ENCODE results near the gene PCP4. TPM values are rescaled to one million over a fixed set of nuclear protein-coding genes. Genes with fewer than 3 reads are reported as not detected.

Gene PCP4
- total RNA-seq, 1 experiment from 2014 or later = 0.77 TPM

DNA sequence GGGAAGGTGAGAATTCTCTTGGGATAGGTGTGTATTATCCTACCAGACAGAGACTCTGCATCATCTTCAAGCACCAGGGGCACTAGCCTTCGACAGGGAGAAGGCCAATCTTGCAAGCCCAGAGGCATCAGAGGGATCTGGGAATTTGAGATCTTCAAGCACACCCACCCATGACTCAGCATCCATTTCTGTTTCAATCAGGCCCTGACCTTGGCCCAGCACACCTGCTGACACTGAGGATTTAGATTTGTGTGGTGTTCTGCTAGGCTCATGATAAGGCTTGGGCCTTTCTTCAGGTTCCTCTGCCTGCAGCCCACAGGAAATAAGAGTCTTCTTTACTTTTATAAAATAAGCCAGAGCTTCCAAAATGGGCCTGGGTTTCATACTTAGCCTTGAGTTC lies 6.6 kb upstream of the PCP4 start:
- no peak overlapping the region for H3K4me2 ChIP-seq (ENCODE audit: insufficient read depth, insufficient read length, low read length)
- H3T11ph ChIP-seq (ENCODE audit: low read length) = no peak overlapping the region
- no peak overlapping the region for H2BK5ac ChIP-seq (ENCODE audit: insufficient read length, low read length)
- H3K9me3 ChIP-seq (ENCODE audit: control insufficient read depth, low read depth, low read length) = no peaks in the 10 kb centered on the region
- H2BK15ac ChIP-seq (ENCODE audit: low read depth, low read length) = no peak overlapping the region
- WGBS (ENCODE audit: extremely low coverage, insufficient read length, low lambda C conversion rate) = no CpG with 5 or more reads among the region's 1 CpG
- H3K27me3 ChIP-seq (ENCODE audit: insufficient read depth, low read length) = no peaks in the 10 kb centered on the region
- no peak overlapping the region for H3K56ac ChIP-seq (ENCODE audit: insufficient read length, low read depth, low read length)
- no peak overlapping the region for H2AK5ac ChIP-seq (ENCODE audit: insufficient read length, low read length)
- no peaks in the 10 kb centered on the region for H3K4me1 ChIP-seq (ENCODE audit: insufficient read depth, low read length)
- no peak overlapping the region for H2BK20ac ChIP-seq (ENCODE audit: low read depth, low read length, poor library complexity, severe bottlenecking)
- H3K9ac ChIP-seq (ENCODE audit: extremely low read depth, insufficient read length, low read length) = no peak overlapping the region
- H3K79me2 ChIP-seq (ENCODE audit: insufficient read depth, low read length) = no peaks in the 10 kb centered on the region
- peaks cover 5 to 11% of the 10 kb centered on the region in 2 experiments for H3K9me3 Mint-ChIP-seq
- no peak overlapping the region for H4K8ac ChIP-seq (replicated peaks; ENCODE audit: insufficient read length, low read depth, low read length)
- no peak for DNase-seq
- H3K18ac ChIP-seq (ENCODE audit: insufficient read length, low read depth, low read length) = no peak overlapping the region
- no peaks in the 10 kb centered on the region for H3K23me2 ChIP-seq (ENCODE audit: insufficient read length, low read depth, low read length, poor library complexity, severe bottlenecking)
- no peak overlapping the region for H3K4ac ChIP-seq (ENCODE audit: low read depth, low read length)
- H3K27me3 Mint-ChIP-seq (ENCODE audit: low read depth) = no peaks in the 10 kb centered on the region
- H3K23ac ChIP-seq (ENCODE audit: insufficient read length, low read depth, low read length) = no peak overlapping the region
- no peak overlapping the region for H2BK12ac ChIP-seq (ENCODE audit: insufficient read length, low read depth, low read length)
- peaks cover 4 to 6% (median 6%) of the 10 kb centered on the region in 3 experiments; a peak in 6 of 7 replicates for H3K36me3 Mint-ChIP-seq (ENCODE audit: insufficient read depth in 1 of 3, low read depth in 3 of 3)
- no peak overlapping the region for H3K27ac ChIP-seq (ENCODE audit: insufficient read length, low read depth, low read length)
- no peak overlapping the region for H3K27ac Mint-ChIP-seq
- no peak overlapping the region for H3K4me3 Mint-ChIP-seq
- H3K4me1 Mint-ChIP-seq = no peaks in the 10 kb centered on the region
- no peak overlapping the region for H3K14ac ChIP-seq (ENCODE audit: insufficient read depth, low read length)
- no peak overlapping the region for H2BK120ac ChIP-seq (ENCODE audit: low read depth, low read length, poor library complexity, severe bottlenecking)
- TF ChIP-seq, protein P1, sequence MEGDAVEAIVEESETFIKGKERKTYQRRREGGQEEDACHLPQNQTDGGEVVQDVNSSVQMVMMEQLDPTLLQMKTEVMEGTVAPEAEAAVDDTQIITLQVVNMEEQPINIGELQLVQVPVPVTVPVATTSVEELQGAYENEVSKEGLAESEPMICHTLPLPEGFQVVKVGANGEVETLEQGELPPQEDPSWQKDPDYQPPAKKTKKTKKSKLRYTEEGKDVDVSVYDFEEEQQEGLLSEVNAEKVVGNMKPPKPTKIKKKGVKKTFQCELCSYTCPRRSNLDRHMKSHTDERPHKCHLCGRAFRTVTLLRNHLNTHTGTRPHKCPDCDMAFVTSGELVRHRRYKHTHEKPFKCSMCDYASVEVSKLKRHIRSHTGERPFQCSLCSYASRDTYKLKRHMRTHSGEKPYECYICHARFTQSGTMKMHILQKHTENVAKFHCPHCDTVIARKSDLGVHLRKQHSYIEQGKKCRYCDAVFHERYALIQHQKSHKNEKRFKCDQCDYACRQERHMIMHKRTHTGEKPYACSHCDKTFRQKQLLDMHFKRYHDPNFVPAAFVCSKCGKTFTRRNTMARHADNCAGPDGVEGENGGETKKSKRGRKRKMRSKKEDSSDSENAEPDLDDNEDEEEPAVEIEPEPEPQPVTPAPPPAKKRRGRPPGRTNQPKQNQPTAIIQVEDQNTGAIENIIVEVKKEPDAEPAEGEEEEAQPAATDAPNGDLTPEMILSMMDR (conservative IDR thresholded peaks at IDR 0.05) = no peak
- no peaks in the 10 kb centered on the region for H4K20me1 ChIP-seq (ENCODE audit: control insufficient read depth, insufficient read depth, insufficient read length)
- H2AFZ ChIP-seq (ENCODE audit: low read length) = no peak overlapping the region
- no peaks in the 10 kb centered on the region for H3K79me1 ChIP-seq (ENCODE audit: insufficient read depth, low read depth, low read length, poor library complexity, severe bottlenecking)
- no peak overlapping the region for H4K91ac ChIP-seq (ENCODE audit: insufficient read length, low read depth, low read length)
- H4K5ac ChIP-seq (ENCODE audit: insufficient read length, low read depth, low read length) = no peak overlapping the region

All from H9 (cell line).